Trophoblast cell (in vitro differentiated cells and primary cell): ENCODE measurements around the gene TBC1D22A.

Source experiments
- DNase-seq, 2 donors: peaks; one replicate each; pipeline ENCODE4 v3.0.0-alpha.2; 2016
- H2AFZ ChIP-seq: 2 replicates; pipeline ENCODE4 v1.6.1; 2013; ENCODE audit warnings: low read length, moderate library complexity, mild to moderate bottlenecking; ENCODE audit not compliant: insufficient read depth, poor library complexity
- H2AK5ac ChIP-seq: 2 replicates; pipeline ENCODE4 v1.6.1; 2013; ENCODE audit warnings: mild to moderate bottlenecking, low read length
- H2BK120ac ChIP-seq: 2 replicates; pipeline ENCODE4 v1.6.1; 2013; ENCODE audit warnings: low read length, mild to moderate bottlenecking, moderate library complexity; ENCODE audit not compliant: insufficient read depth, poor library complexity
- H2BK12ac ChIP-seq: 2 replicates; pipeline ENCODE4 v1.6.1; 2013; ENCODE audit warnings: mild to moderate bottlenecking, low read length, moderate library complexity
- H2BK5ac ChIP-seq: 2 replicates; pipeline ENCODE4 v1.6.1; 2013; ENCODE audit warnings: low read length, low read depth, moderate library complexity, mild to moderate bottlenecking; ENCODE audit not compliant: poor library complexity
- H3K14ac ChIP-seq: 2 replicates; pipeline ENCODE4 v1.6.1; 2013; ENCODE audit warnings: mild to moderate bottlenecking, low read length
- H3K18ac ChIP-seq: 2 replicates; pipeline ENCODE4 v1.6.1; 2013; ENCODE audit warnings: mild to moderate bottlenecking, low read length
- H3K23ac ChIP-seq: 2 replicates; pipeline ENCODE4 v1.6.1; 2013; ENCODE audit warnings: low read length
- H3K27ac ChIP-seq: 2 replicates; pipeline ENCODE4 v1.5.1; 2013; ENCODE audit warnings: low read depth, mild to moderate bottlenecking, inconsistent platforms, low read length, moderate library complexity
- H3K27me3 ChIP-seq: 2 replicates; pipeline ENCODE4 v1.6.1; 2013; ENCODE audit warnings: inconsistent platforms, mild to moderate bottlenecking, low read length, moderate library complexity; ENCODE audit not compliant: insufficient read depth
- H3K36me3 ChIP-seq, 2 experiments: 1 replicate in 1 of 2; 2 replicates in 1 of 2; pipeline ENCODE4 v1.6.1; 2013; ENCODE audit warnings: low read length in 2 of 2, mild to moderate bottlenecking in 2 of 2, moderate library complexity in 1 of 2; ENCODE audit not compliant: insufficient read depth in 2 of 2, control insufficient read depth in 1 of 2
- H3K4ac ChIP-seq: 2 replicates; pipeline ENCODE4 v1.6.1; 2013; ENCODE audit warnings: low read depth, mild to moderate bottlenecking, low read length, moderate library complexity
- H3K4me1 ChIP-seq, 2 experiments: 1 replicate in 1 of 2; 2 replicates in 1 of 2; pipeline ENCODE4 v1.6.1; 2013; ENCODE audit warnings: low read length in 2 of 2, mild to moderate bottlenecking in 2 of 2, moderate library complexity in 1 of 2; ENCODE audit not compliant: insufficient read depth in 2 of 2, control insufficient read depth in 1 of 2
- H3K4me2 ChIP-seq: 2 replicates; pipeline ENCODE4 v1.6.1; 2013; ENCODE audit warnings: inconsistent platforms, mild to moderate bottlenecking, low read length, moderate library complexity
- H3K4me3 ChIP-seq: 2 replicates; pipeline ENCODE4 v1.5.1; 2013; ENCODE audit warnings: mild to moderate bottlenecking, low read depth, low read length, inconsistent platforms
- H3K79me1 ChIP-seq: one replicate; pipeline ENCODE4 v1.6.1; 2013; ENCODE audit warnings: low read length
- H3K79me2 ChIP-seq: 2 replicates; pipeline ENCODE4 v1.6.1; 2013; ENCODE audit warnings: low read length, mild to moderate bottlenecking; ENCODE audit not compliant: control insufficient read depth, insufficient read depth, poor library complexity
- H3K9ac ChIP-seq: 2 replicates; pipeline ENCODE4 v1.6.1; 2013; ENCODE audit warnings: mild to moderate bottlenecking, low read length
- H3K9me3 ChIP-seq: 2 replicates; pipeline ENCODE4 v1.6.1; 2013; ENCODE audit warnings: low read depth, mild to moderate bottlenecking, control low read depth, inconsistent platforms, low read length; ENCODE audit not compliant: insufficient read depth
- H4K12ac ChIP-seq: 2 replicates; pipeline ENCODE4 v1.6.1; 2013; ENCODE audit warnings: low read depth, mild to moderate bottlenecking, low read length, moderate library complexity
- H4K8ac ChIP-seq: 2 replicates; pipeline ENCODE4 v1.6.1; 2013; ENCODE audit warnings: low read depth, mild to moderate bottlenecking, low read length, moderate library complexity
- H4K91ac ChIP-seq: one replicate; pipeline ENCODE4 v1.6.1; 2013; ENCODE audit warnings: low read depth, mild to moderate bottlenecking, low read length, moderate library complexity
- WGBS: extraction: QIAGEN DNeasy Blood & Tissue Kit; methylation state at CpG from one replicate; pipeline ENCODE4 v1.1.7; 2013; ENCODE audit warnings: missing lambda C conversion rate; ENCODE audit not compliant: insufficient read length, insufficient coverage; ENCODE audit errors: extremely low coverage; 5-methylcytosine and 5-hydroxymethylcytosine counted together

TBC1D22A gene

DNA sequence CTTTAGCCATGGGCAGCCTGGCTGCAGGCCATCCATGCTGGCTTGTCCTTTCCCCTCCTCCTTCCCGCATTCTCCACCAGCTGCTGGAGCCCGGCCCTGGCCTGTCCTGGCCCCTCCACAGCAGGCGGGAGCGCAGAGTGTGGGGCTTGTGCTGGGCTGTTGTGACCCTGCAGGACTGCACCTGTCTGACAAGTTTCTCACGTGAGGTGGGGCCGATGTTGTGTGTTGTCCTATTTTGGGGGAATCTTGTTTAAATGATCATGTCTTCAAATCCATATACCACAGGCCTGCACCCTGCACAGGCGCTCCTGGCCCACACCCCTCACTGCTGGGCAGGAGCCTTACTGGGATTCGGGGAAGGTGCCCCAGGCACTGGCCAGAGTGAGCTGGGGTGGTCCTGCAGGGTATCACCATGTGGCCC, 30.4 kb downstream of the TBC1D22A start:
- Histone ChIP-seq H3K4me2 (no peak overlapping the region), H4K12ac (no peak overlapping the region), H3K4me3 (no peak overlapping the region), H3K18ac (no peak overlapping the region), H3K14ac (no peak overlapping the region), H3K4me1 (no peaks in the 10 kb centered on the region), H3K27ac (no peak overlapping the region), H3K79me1 (no peaks in the 10 kb centered on the region), H4K8ac (no peak overlapping the region), H3K9me3 (no peaks in the 10 kb centered on the region), H3K9ac (no peak overlapping the region), H4K91ac (no peak overlapping the region), H3K4ac (no peak overlapping the region), H2AK5ac (no peak overlapping the region), H3K79me2 (no peaks in the 10 kb centered on the region), H3K23ac (no peak overlapping the region), H2BK120ac (no peak overlapping the region), H2AFZ (no peak overlapping the region), H3K36me3 (peaks cover 26 to 31% of the 10 kb centered on the region in 2 experiments), H3K27me3 (no peaks in the 10 kb centered on the region), H2BK12ac (no peak overlapping the region), H2BK5ac (no peak overlapping the region)
- no peak for DNase-seq
- no CpG with 5 or more reads among the region's 8 CpGs for WGBS

DNA sequence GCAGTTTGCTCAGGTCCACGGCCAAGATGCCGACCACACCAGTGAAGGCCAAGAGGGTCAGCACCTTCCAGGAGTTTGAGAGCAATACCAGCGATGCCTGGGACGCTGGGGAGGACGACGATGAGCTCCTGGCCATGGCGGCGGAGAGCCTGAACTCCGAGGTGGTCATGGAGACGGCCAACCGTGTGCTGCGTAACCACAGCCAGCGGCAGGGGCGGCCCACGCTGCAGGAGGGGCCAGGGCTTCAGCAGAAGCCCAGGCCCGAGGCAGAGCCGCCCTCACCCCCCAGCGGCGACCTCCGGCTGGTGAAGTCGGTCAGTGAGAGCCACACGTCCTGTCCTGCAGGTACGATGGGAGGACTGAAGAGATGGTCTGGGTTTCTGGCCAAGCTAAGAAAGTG, 31.0 kb downstream of the TBC1D22A start:
- H2AK5ac ChIP-seq: no peak overlapping the region

DNA sequence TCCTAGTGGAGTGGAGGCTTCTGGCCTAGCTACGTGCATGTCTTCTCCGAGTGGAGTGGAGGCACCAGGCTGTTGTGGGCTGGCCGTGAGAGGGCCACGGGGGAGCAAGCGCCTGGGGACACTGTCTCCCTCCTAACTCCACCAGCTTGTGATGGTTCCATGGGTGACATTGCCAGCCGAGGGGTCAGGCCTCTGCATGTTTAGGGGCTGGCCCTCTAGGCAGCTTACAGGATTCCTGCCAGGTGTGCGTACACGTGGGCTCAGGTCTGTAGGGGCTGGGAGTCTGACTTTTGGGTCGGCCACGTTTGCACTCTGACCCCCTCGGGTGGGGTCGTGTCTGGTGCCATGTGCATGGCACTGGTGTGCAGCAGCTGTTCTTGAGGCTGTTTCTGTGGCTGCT, 31.6 kb downstream of the TBC1D22A start:
- Histone ChIP-seq H3K14ac (no peak overlapping the region), H3K4me1 (no peaks in the 10 kb centered on the region), H3K4me2 (no peak overlapping the region), H3K27ac (no peak overlapping the region), H3K79me2 (no peaks in the 10 kb centered on the region), H2BK12ac (no peak overlapping the region), H3K4me3 (no peak overlapping the region), H3K9me3 (no peaks in the 10 kb centered on the region), H3K36me3 (peaks cover 30 to 31% of the 10 kb centered on the region in 2 experiments), H4K8ac (no peak overlapping the region), H3K79me1 (no peaks in the 10 kb centered on the region), H3K18ac (no peak overlapping the region), H4K91ac (no peak overlapping the region), H4K12ac (no peak overlapping the region), H3K4ac (no peak overlapping the region), H2BK120ac (no peak overlapping the region), H3K27me3 (no peaks in the 10 kb centered on the region), H2AK5ac (no peak overlapping the region), H3K9ac (no peak overlapping the region), H2BK5ac (no peak overlapping the region), H3K23ac (no peak overlapping the region), H2AFZ (no peak overlapping the region)
- DNase-seq: no peak
- no CpG with 5 or more reads among the region's 12 CpGs for WGBS

More for the DNA sequence above, 31.0 kb downstream of the TBC1D22A start:
- Histone ChIP-seq H3K14ac (no peak overlapping the region), H3K27me3 (no peaks in the 10 kb centered on the region), H4K8ac (no peak overlapping the region), H2BK120ac (no peak overlapping the region), H3K79me1 (no peaks in the 10 kb centered on the region), H2AFZ (no peak overlapping the region), H3K4me3 (no peak overlapping the region), H2BK12ac (no peak overlapping the region), H3K4me1 (no peaks in the 10 kb centered on the region), H2BK5ac (no peak overlapping the region), H3K79me2 (no peaks in the 10 kb centered on the region), H4K91ac (no peak overlapping the region), H3K36me3 (peaks cover 30 to 31% of the 10 kb centered on the region in 2 experiments), H4K12ac (no peak overlapping the region), H3K18ac (no peak overlapping the region), H3K4me2 (no peak overlapping the region), H3K23ac (no peak overlapping the region), H3K9ac (no peak overlapping the region), H3K4ac (no peak overlapping the region), H3K27ac (no peak overlapping the region), H3K9me3 (no peaks in the 10 kb centered on the region)
- WGBS: no CpG with 5 or more reads among the region's 23 CpGs
- DNase-seq: no peak

DNA sequence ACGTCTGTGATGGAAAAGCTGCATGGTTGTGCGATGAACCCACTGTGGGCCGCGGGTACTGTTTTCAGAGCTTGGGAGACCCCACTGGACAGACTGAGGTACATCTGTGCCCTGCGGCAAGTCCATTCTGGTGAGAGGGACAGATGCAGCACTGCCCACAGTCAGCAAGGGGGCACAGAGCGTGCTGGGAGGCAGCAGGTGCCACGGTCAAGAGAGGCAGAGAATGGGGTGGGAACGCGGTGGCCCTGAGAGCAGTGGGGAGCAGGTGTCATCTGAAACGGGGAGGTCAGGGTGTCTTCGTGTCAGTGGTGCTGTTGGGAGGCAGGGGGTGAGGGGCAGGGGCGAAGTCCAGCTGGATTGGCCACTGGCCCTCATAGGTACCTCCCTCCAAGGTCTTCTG, 32.0 kb downstream of the TBC1D22A start:
- no peak overlapping the region for H2AK5ac ChIP-seq
- no peak overlapping the region for H2BK5ac ChIP-seq
- no peak overlapping the region for H2AFZ ChIP-seq
- no peak overlapping the region for H3K9ac ChIP-seq
- H3K9me3 ChIP-seq: no peaks in the 10 kb centered on the region
- H3K23ac ChIP-seq: no peak overlapping the region
- H2BK12ac ChIP-seq: no peak overlapping the region
- no peaks in the 10 kb centered on the region for H3K79me2 ChIP-seq
- no peak overlapping the region for H3K18ac ChIP-seq
- H4K12ac ChIP-seq: no peak overlapping the region
- no CpG with 5 or more reads among the region's 12 CpGs for WGBS
- no peak for DNase-seq
- no peak overlapping the region for H3K4me3 ChIP-seq
- no peaks in the 10 kb centered on the region for H3K79me1 ChIP-seq
- H3K4me2 ChIP-seq: no peak overlapping the region
- no peak overlapping the region for H3K27ac ChIP-seq
- no peak overlapping the region for H3K4ac ChIP-seq
- no peaks in the 10 kb centered on the region for H3K4me1 ChIP-seq
- H4K8ac ChIP-seq: no peak overlapping the region
- no peak overlapping the region for H3K14ac ChIP-seq
- H2BK120ac ChIP-seq: no peak overlapping the region
- H3K27me3 ChIP-seq: no peaks in the 10 kb centered on the region
- no peak overlapping the region for H4K91ac ChIP-seq
- peaks cover 31 to 32% of the 10 kb centered on the region in 2 experiments for H3K36me3 ChIP-seq
